PC-3 (cell line): ENCODE results near the gene PAEP.

Experiments
- EZH2 ChIP-seq: fragments of 300-600 bp; sonication (generic); IDR thresholded peaks from one replicate; pipeline ENCODE4 v1.6.1; 2017; ENCODE audit warnings: antibody characterized with exemption, mild to moderate bottlenecking, low read length; ENCODE audit not compliant: unreplicated experiment
- EZH2phosphoT487 ChIP-seq: fragments of 300-600 bp; sonication (generic); IDR thresholded peaks from 2 replicates; pipeline ENCODE4 v1.6.1; 2018; ENCODE audit warnings: mild to moderate bottlenecking, antibody characterized with exemption, low read length, borderline replicate concordance
- TF ChIP-seq, protein P1 (sequence below): fragments of 300-600 bp; sonication (generic); conservative IDR thresholded peaks from 2 replicates; pipeline ENCODE4 v1.5.1; 2017; ENCODE audit warnings: antibody characterized with exemption, low read depth, mild to moderate bottlenecking, low read length

DNA sequence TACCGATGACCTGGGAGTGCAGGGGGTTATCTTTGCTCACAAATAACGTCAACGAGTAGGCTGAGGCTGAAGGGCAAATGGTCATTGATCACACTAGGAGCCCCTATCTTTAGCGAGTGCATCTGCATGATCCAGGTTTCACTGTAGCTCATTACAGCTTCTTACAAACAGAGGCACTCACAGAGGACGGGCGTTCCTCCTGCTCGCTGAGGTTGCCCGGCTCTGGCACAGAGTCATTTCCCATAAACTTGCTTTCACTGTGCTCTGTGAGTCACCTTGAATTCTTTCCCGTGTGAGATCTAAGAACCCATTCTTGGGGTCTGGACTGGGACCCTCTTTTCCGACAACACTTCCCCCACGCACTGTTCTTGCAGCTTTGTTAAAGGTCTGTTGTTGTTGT is 1.9 kb upstream of the PAEP start:
- TF ChIP-seq, protein P1, sequence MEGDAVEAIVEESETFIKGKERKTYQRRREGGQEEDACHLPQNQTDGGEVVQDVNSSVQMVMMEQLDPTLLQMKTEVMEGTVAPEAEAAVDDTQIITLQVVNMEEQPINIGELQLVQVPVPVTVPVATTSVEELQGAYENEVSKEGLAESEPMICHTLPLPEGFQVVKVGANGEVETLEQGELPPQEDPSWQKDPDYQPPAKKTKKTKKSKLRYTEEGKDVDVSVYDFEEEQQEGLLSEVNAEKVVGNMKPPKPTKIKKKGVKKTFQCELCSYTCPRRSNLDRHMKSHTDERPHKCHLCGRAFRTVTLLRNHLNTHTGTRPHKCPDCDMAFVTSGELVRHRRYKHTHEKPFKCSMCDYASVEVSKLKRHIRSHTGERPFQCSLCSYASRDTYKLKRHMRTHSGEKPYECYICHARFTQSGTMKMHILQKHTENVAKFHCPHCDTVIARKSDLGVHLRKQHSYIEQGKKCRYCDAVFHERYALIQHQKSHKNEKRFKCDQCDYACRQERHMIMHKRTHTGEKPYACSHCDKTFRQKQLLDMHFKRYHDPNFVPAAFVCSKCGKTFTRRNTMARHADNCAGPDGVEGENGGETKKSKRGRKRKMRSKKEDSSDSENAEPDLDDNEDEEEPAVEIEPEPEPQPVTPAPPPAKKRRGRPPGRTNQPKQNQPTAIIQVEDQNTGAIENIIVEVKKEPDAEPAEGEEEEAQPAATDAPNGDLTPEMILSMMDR = no peak
- no peak for TF ChIP-seq EZH2
- no peak for TF ChIP-seq EZH2phosphoT487
